Raji (cell line): ENCODE data around the gene CABP1.
A peak's percentile ranks its signal among the peaks of the same experiment; 100 is the strongest.

Experiments used
- POLR2A ChIP-seq: IDR thresholded peaks from 2 replicates; pipeline ENCODE4 v1.6.1; 2011; ENCODE audit warnings: low read depth, low read length, control low read depth; ENCODE audit not compliant: insufficient read depth

CABP1 gene

DNA sequence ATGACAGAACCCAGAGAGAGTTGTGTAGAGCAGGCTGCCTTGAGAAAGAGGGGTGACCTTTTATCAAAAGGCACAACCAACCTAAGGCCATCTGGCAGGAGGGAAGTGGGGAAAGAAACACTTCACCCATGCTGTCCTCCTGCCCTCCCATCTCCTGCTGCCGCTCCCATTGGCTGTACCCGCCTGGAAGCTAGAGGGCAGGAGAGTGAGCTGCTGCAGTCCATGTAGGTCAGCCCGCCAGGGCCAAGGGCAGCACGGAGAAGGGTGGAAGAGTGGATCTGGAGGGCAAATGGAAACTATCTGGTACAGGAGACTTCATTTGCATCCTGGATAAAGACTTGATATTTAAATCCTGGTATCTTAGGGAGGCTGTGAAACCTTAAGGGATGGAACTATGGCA is 11.5 kb upstream of the CABP1 start:
- TF ChIP-seq POLR2A, result no peak

GRCh38 chr12:120630104-120630892 is 10.1 kb upstream of the CABP1 start:
- no peak for TF ChIP-seq POLR2A

- no peak for TF ChIP-seq POLR2A
Observed at GRCh38 chr12:120631097-120631496, 9.3 kb upstream of the CABP1 start.

GRCh38 chr12:120640861-120641833 is 721 bp downstream of the CABP1 start:
- TF ChIP-seq POLR2A, result no peak

GRCh38 chr12:120642121-120642520 is 1.7 kb downstream of the CABP1 start:
- no peak for TF ChIP-seq POLR2A

DNA sequence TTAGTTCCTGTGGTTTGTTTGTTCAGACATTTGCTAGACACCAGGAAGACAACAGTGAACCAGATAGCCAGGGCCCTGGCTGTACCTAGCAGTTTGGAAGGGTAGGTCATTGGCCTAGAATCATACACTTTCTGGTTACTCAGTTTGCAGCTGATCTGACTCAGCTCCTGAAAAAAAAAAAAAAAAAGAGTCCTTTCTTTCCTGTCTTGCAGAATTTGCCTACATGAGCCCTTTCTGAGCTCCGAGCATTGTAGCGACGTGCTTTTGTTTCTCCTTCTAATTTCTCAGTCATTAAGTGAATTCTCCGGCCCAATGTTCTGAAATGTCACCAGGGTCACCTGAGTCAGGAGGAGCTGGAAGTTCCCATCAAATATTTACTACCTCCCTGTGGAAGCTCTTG is 2.4 kb downstream of the CABP1 start:
- no peak for TF ChIP-seq POLR2A

DNA sequence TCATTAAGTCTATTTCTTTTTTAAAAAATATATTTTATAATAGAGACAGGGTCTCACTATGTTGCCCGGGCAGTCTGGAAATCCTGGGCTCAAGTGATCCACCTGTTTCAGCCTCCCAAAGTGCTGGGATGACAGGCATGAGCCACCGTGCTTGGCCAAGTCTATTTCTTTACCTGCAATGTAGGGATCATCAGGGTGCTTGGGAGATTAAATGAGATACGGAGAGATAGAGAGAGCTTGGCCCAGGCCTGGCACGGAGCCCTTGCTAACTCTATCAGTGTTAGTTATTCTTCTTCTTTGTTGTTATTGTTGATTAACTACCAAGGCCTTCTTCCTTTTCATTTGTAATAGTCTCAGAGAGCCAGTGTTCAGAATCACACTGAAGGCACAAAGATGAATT is 3.1 kb downstream of the CABP1 start:
- TF ChIP-seq POLR2A, result no peak

DNA sequence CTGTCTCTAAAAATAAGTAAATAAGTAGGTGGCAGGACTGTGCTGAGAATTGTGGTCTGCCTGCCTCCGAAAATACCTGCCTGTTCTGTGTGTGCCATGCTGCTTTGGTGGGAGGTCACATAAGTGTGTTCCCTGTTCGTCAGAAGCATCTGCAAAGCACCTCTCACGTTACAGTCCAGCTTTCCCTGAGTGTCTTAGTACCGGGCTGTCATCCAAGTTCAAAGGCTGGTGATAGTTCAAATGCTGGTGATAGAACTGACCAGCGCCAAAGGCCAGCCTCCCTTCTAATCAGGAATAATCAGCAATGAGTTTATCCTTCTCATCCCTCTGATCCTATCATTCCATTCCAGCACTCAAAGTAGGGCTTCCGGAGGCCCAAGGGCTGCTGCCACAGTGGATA is 5.6 kb downstream of the CABP1 start:
- TF ChIP-seq POLR2A, result no peak

GRCh38 chr12:120647375-120647755 is 6.9 kb downstream of the CABP1 start:
- TF ChIP-seq POLR2A, result no peak

- TF ChIP-seq POLR2A, result 0 out of 2 replicates have a peak, but pooled peaks have one; percentile 2
Observed at GRCh38 chr12:120649442-120650232, 9.2 kb downstream of the CABP1 start.

- TF ChIP-seq POLR2A, result no peak
Observed at GRCh38 chr12:120650233-120650690, 9.8 kb downstream of the CABP1 start.

- TF ChIP-seq POLR2A, result no peak
Observed at GRCh38 chr12:120651821-120652220, 11.4 kb downstream of the CABP1 start.

GRCh38 chr12:120652656-120653435 is 12.4 kb downstream of the CABP1 start:
- no peak for TF ChIP-seq POLR2A

- no peak for TF ChIP-seq POLR2A
Observed at GRCh38 chr12:120653611-120654010, 13.2 kb downstream of the CABP1 start.

DNA sequence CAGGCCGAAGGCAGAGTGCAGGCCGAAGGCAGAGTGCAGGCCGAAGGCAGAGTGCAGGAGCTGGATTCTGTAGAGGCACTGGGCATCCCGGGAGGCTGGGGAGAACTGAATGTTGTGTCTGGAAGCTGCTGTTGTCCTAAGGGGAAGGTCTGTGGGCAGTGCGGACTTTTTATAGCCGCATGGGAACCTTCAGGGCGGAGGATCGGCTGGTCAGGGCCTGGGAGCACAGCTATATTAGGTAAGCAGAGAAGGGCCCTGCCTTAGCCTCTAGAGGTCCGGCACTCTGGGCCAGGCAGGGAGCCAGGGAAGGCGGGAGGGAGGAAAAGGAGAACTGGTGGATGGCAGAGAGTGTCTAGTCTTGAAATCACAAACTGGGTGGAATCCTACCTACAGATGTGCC is 14.2 kb downstream of the CABP1 start:
- TF ChIP-seq POLR2A, result no peak

DNA sequence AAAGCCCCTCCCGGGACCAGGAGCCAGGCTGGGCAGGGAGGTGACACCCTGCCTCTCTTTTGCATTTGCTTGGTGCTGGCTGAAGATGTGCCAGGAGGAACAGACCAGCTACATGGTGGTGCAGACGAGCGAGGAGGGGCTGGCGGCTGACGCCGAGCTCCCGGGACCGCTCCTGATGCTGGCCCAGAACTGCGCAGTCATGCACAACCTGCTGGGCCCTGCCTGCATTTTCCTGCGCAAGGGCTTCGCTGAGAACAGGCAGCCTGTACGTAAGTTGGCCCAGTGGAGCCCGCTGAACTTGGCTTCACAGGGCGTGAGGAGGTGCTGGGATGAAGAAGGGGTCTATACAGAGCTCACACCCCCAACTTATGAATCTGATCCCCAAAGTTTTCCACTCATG is 15.6 kb downstream of the CABP1 start:
- no peak for TF ChIP-seq POLR2A
